Aorta (tissue), 4 donors: ENCODE measurements around the gene GADD45G. TPM values are rescaled to one million over a fixed set of nuclear protein-coding genes. Genes with fewer than 3 reads are reported as not detected.

Experiments
- polyA plus RNA-seq, 2 donors: library from polyadenylated mRNA; stranded (reverse); fragments of 200-250 nt; gene quantifications; one replicate each; pipeline ENCODE4 v1.2.3, GENCODE V29; 2013
- total RNA-seq, 2 donors: library from RNA; stranded (reverse); fragmentation: NEBNext Ultra II Directional; extraction: Animal tissue kit (Norgen Biotek cat#: 25700); gene quantifications; one replicate each; pipeline ENCODE4 v1.2.1, GENCODE V29; 2021
- donor health status: healthy with polysubstance abuse.
- donor health status: Bipolar disorder and iron deficiency.
- donor health status: DM: no; HTN: no; CAD: no.
- donor health status: DM: yes; HTN: yes; CAD: no.

Gene GADD45G
- total and polyA plus RNA-seq, 4 donors, result 4.5 to 30.4 (median 6.4) TPM

Other genes with a start within 250 kb of the GADD45G start
- gene SEMA4D, start 106.9 kb upstream of the GADD45G start, total RNA-seq, result 10 to 100 TPM; 24.7 to 26.2 TPM
- gene SEMA4D, start 106.9 kb upstream of the GADD45G start, polyA plus RNA-seq, result 1 to 10 TPM; 1.4 to 2.4 TPM